T-helper 1 cell treated with Interleukin-12 subunit alpha and Interleukin-12 subunit beta and Interleukin-4 antibody, amounts not matched to agents 30 μg/mL and 1 μg/mL, for 36 hours (primary cell): ENCODE data around the gene TLE7.

Source experiments
- H3K27ac Mint-ChIP-seq: one replicate; pipeline ENCODE4 v1.8.0; 2021; ENCODE audit warnings: mild to moderate bottlenecking, mixed read lengths
- H3K27me3 Mint-ChIP-seq: one replicate; pipeline ENCODE4 v1.8.0; 2021; ENCODE audit warnings: low read depth, mixed read lengths
- H3K36me3 Mint-ChIP-seq: one replicate; pipeline ENCODE4 v1.8.0; 2021; ENCODE audit warnings: low read depth, mixed read lengths
- H3K4me1 Mint-ChIP-seq: one replicate; pipeline ENCODE4 v1.8.0; 2021; ENCODE audit warnings: low read depth, mixed read lengths
- H3K4me3 Mint-ChIP-seq: one replicate; pipeline ENCODE4 v1.8.0; 2021; ENCODE audit warnings: mild to moderate bottlenecking, moderate library complexity, mixed read lengths
- H3K9me3 Mint-ChIP-seq: one replicate; pipeline ENCODE4 v1.8.0; 2021; ENCODE audit warnings: mixed read lengths

Gene TLE7

GRCh38 chr16:71384073-71384724 lies 57.7 kb downstream of the TLE7 start:
- H3K4me1 Mint-ChIP-seq = peaks cover 2% of the 10 kb centered on the region

GRCh38 chr16:71383054-71383773 lies 58.6 kb downstream of the TLE7 start:
- no peaks in the 10 kb centered on the region for H3K9me3 Mint-ChIP-seq
- H3K4me3 Mint-ChIP-seq = no peak overlapping the region
- no peak overlapping the region for H3K27ac Mint-ChIP-seq
- H3K36me3 Mint-ChIP-seq = no peaks in the 10 kb centered on the region
- peaks cover 2% of the 10 kb centered on the region for H3K4me1 Mint-ChIP-seq
- H3K27me3 Mint-ChIP-seq = peaks cover 4% of the 10 kb centered on the region

More at GRCh38 chr16:71384073-71384724, 57.7 kb downstream of the TLE7 start:
- H3K27ac Mint-ChIP-seq = no peak overlapping the region
- no peaks in the 10 kb centered on the region for H3K36me3 Mint-ChIP-seq
- H3K27me3 Mint-ChIP-seq = peaks cover 4% of the 10 kb centered on the region
- H3K9me3 Mint-ChIP-seq = no peaks in the 10 kb centered on the region
- H3K4me3 Mint-ChIP-seq = no peak overlapping the region

- no peaks in the 10 kb centered on the region for H3K36me3 Mint-ChIP-seq
- no peak overlapping the region for H3K27ac Mint-ChIP-seq
- H3K4me3 Mint-ChIP-seq = no peak overlapping the region
- no peaks in the 10 kb centered on the region for H3K9me3 Mint-ChIP-seq
- H3K27me3 Mint-ChIP-seq = no peaks in the 10 kb centered on the region
- H3K4me1 Mint-ChIP-seq = no peaks in the 10 kb centered on the region
Observed at GRCh38 chr16:71380831-71381230, 61.0 kb downstream of the TLE7 start.
